RWPE2 (cell line): Measurements from ENCODE around the gene GRK5.
A peak's percentile ranks its signal among the peaks of the same experiment; 100 is the strongest.
"Not testable (repeated sequence)": the region's sequence is repeated elsewhere in the genome, so short reads cannot be mapped to it uniquely, and the experiment has no call there.

ENCODE experiments used
- ATAC-seq: fragments of 200-7000 bp; cut with Tn5 transposase; 3 replicates; pipeline ENCODE4 v1.9.1; 2021; ENCODE audit warnings: low read depth
- DNase-seq: peaks from one replicate; pipeline ENCODE4 v3.0.0-alpha.2; 2020; ENCODE audit warnings: low spot score
- H3K27ac ChIP-seq: fragments of 450-650 bp; 2 replicates; pipeline ENCODE4 v1.5.1; 2017; ENCODE audit warnings: mild to moderate bottlenecking; ENCODE audit not compliant: poor library complexity, severe bottlenecking
- H3K27me3 ChIP-seq: fragments of 250-450 bp; sonication (Bioruptor Pico); 2 replicates; pipeline ENCODE4 v1.5.1; 2021; ENCODE audit warnings: mild to moderate bottlenecking, moderate library complexity; ENCODE audit not compliant: insufficient read depth, poor library complexity, severe bottlenecking
- H3K36me3 ChIP-seq: fragments of 250-450 bp; sonication (Bioruptor Pico); 2 replicates; pipeline ENCODE4 v1.5.1; 2020; ENCODE audit warnings: low read depth, mild to moderate bottlenecking, moderate library complexity
- H3K4me1 ChIP-seq: fragments of 250-450 bp; sonication (Bioruptor Pico); 2 replicates; pipeline ENCODE4 v1.5.1; 2021; ENCODE audit warnings: mild to moderate bottlenecking, moderate library complexity; ENCODE audit not compliant: insufficient read depth, poor library complexity, severe bottlenecking
- H3K4me3 ChIP-seq: fragments of 250-450 bp; sonication (Bioruptor Pico); 2 replicates; pipeline ENCODE4 v1.5.1; 2021; ENCODE audit warnings: mild to moderate bottlenecking, moderate library complexity; ENCODE audit not compliant: severe bottlenecking
- H3K9me3 ChIP-seq: fragments of 250-450 bp; sonication (Bioruptor Pico); 2 replicates; pipeline ENCODE4 v1.5.1; 2021; ENCODE audit warnings: mild to moderate bottlenecking, moderate library complexity; ENCODE audit not compliant: severe bottlenecking
- CTCF ChIP-seq: fragments of 450-650 bp; IDR thresholded peaks from one replicate; pipeline ENCODE4 v1.5.1; 2017; ENCODE audit warnings: mild to moderate bottlenecking, moderate library complexity; ENCODE audit not compliant: poor library complexity, severe bottlenecking

The GRK5 gene

GRCh38 chr10:119269737-119270136 is 62.4 kb downstream of the GRK5 start:
- Histone ChIP-seq H3K4me1 (peaks cover 14% of the 10 kb centered on the region), H3K36me3 (no peaks in the 10 kb centered on the region), H3K27me3 (no peaks in the 10 kb centered on the region), H3K4me3 (no peak overlapping the region), H3K9me3 (no peaks in the 10 kb centered on the region), H3K27ac (no peak overlapping the region)
- no peak for TF ChIP-seq CTCF
- DNase-seq = no peak
- ATAC-seq = no peak

- ATAC-seq (no peak; the same call in 1 of the 3 replicates), DNase-seq (no peak)
- no peak for TF ChIP-seq CTCF
- Histone ChIP-seq H3K9me3 (no peaks in the 10 kb centered on the region), H3K27me3 (no peaks in the 10 kb centered on the region), H3K36me3 (no peaks in the 10 kb centered on the region), H3K4me3 (no peak overlapping the region), H3K27ac (peak overlapping the region; percentile 32), H3K4me1 (peaks cover 14% of the 10 kb centered on the region)
These were observed 63.5 kb downstream of the GRK5 start for GRCh38 chr10:119270762-119271366.

GRCh38 chr10:119272338-119272734 is 65.0 kb downstream of the GRK5 start:
- not testable (repeated sequence) for DNase-seq, H3K27ac ChIP-seq, H3K4me3 ChIP-seq, ATAC-seq, H3K27me3 ChIP-seq, H3K9me3 ChIP-seq, H3K36me3 ChIP-seq
- peaks cover 14% of the 10 kb centered on the region for H3K4me1 ChIP-seq

- Histone ChIP-seq H3K9me3 (no peaks in the 10 kb centered on the region), H3K27ac (no peak overlapping the region), H3K27me3 (no peaks in the 10 kb centered on the region), H3K4me1 (peaks cover 14% of the 10 kb centered on the region), H3K4me3 (no peak overlapping the region), H3K36me3 (no peaks in the 10 kb centered on the region)
- ATAC-seq (no peak), DNase-seq (no peak)
- no peak for TF ChIP-seq CTCF
These were observed 65.4 kb downstream of the GRK5 start for GRCh38 chr10:119272736-119273135.

GRCh38 chr10:119273413-119273812 is 66.0 kb downstream of the GRK5 start:
- DNase-seq = no peak
- Histone ChIP-seq H3K27me3 (no peaks in the 10 kb centered on the region), H3K4me1 (peaks cover 14% of the 10 kb centered on the region), H3K27ac (no peak overlapping the region), H3K4me3 (no peak overlapping the region), H3K9me3 (no peaks in the 10 kb centered on the region), H3K36me3 (no peaks in the 10 kb centered on the region)
- TF ChIP-seq CTCF = no peak
- ATAC-seq = no peak
